Nephron progenitor cell (in vitro differentiated cells): ENCODE measurements around the gene APLF.
"Not testable (repeated sequence)": the region's sequence is repeated elsewhere in the genome, so short reads cannot be mapped to it uniquely, and the experiment has no call there.

Source experiments
- DNase-seq: peaks from one replicate; pipeline ENCODE4 v3.0.0; 2021
- H3K27ac Mint-ChIP-seq: 2 replicates; pipeline ENCODE4 v1.8.0; 2021; ENCODE audit warnings: mild to moderate bottlenecking, moderate library complexity, mixed read lengths
- H3K27me3 Mint-ChIP-seq: 2 replicates; pipeline ENCODE4 v1.8.0; 2021; ENCODE audit warnings: mild to moderate bottlenecking, low read depth, mixed read lengths; ENCODE audit not compliant: poor library complexity
- H3K36me3 Mint-ChIP-seq: 2 replicates; pipeline ENCODE4 v1.8.0; 2021; ENCODE audit warnings: low read depth, mixed read lengths
- H3K4me1 Mint-ChIP-seq: 2 replicates; pipeline ENCODE4 v1.8.0; 2021; ENCODE audit warnings: mixed read lengths
- H3K4me3 Mint-ChIP-seq: 2 replicates; pipeline ENCODE4 v1.8.0; 2021; ENCODE audit warnings: mild to moderate bottlenecking, moderate library complexity, mixed read lengths
- H3K9me3 Mint-ChIP-seq: 2 replicates; pipeline ENCODE4 v1.8.0; 2021; ENCODE audit warnings: mild to moderate bottlenecking, moderate library complexity, mixed read lengths
- TF ChIP-seq, protein P1 (sequence below): fragments of 200-600 bp; sonication (generic); IDR thresholded peaks from 2 replicates; pipeline ENCODE4 v1.5.0; 2021; ENCODE audit warnings: antibody characterized with exemption

APLF gene

DNA sequence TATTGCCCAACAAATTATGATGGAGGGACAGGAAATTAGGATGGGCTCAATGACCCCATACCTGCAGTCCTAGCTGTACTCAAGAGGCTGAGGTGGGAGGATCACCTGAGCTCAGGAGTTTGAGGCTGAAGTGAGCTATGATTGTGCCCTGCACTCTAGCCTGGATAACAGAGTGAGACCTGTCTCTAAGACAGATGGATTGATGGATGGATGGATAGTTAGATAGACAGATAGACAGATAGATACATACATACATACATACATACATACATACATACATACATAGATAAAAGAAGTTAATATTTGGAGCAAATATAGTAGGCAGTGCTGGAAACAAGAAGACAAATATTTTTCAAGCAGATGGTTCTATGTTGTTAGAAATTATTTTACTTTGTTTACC lies 97.9 kb downstream of the APLF start:
- Mint-ChIP-seq H3K9me3 (peaks cover 7% of the 10 kb centered on the region), H3K4me3 (no peak overlapping the region), H3K4me1 (peaks cover 5% of the 10 kb centered on the region), H3K27ac (no peak overlapping the region), H3K27me3 (peaks cover 3% of the 10 kb centered on the region), H3K36me3 (peaks cover 12% of the 10 kb centered on the region)
- TF ChIP-seq, protein P1, sequence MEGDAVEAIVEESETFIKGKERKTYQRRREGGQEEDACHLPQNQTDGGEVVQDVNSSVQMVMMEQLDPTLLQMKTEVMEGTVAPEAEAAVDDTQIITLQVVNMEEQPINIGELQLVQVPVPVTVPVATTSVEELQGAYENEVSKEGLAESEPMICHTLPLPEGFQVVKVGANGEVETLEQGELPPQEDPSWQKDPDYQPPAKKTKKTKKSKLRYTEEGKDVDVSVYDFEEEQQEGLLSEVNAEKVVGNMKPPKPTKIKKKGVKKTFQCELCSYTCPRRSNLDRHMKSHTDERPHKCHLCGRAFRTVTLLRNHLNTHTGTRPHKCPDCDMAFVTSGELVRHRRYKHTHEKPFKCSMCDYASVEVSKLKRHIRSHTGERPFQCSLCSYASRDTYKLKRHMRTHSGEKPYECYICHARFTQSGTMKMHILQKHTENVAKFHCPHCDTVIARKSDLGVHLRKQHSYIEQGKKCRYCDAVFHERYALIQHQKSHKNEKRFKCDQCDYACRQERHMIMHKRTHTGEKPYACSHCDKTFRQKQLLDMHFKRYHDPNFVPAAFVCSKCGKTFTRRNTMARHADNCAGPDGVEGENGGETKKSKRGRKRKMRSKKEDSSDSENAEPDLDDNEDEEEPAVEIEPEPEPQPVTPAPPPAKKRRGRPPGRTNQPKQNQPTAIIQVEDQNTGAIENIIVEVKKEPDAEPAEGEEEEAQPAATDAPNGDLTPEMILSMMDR: no peak
- no peak for DNase-seq

DNA sequence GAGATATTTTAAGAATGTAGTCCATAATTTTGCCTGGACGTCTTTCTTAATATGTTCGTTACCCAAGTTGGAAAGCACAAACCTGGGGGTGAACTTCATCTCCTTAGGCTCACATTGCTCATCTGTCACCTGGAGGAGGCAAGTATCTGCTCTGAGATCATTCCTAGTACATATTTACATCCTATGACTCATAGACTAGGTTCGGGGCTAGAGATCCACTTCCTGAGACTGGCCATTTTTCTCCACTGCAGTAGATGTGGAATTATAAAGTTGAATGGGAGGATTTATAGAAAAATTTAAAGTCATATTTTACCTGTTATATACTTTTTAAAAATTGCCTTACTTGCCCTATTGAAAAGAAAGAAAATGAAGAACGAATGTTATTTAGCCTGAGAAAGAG lies 98.5 kb downstream of the APLF start:
- Mint-ChIP-seq H3K27ac (no peak overlapping the region), H3K4me1 (peaks cover 5% of the 10 kb centered on the region), H3K36me3 (peaks cover 14% of the 10 kb centered on the region), H3K27me3 (peaks cover 3% of the 10 kb centered on the region), H3K9me3 (peaks cover 13% of the 10 kb centered on the region), H3K4me3 (no peak overlapping the region)
- TF ChIP-seq, protein P1: no peak
- DNase-seq: no peak

DNA sequence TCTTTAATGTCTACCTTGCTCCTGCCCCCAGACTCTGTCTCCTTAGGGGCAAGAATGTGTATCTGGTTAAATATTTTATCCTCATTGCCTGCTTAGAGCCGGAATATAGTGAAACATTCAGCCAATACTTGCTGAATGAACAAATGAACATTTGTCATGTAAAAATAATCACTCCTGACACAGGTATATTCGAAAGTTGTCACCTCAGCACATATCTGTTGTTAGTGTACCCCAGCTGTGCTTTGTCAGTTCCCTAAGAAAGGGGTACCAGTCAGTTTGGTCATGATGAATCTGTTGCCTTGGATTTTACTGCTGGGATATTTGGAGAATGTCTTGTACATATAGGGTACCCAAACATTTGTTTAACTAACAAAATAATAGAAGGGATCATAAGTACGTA lies 99.0 kb downstream of the APLF start:
- Mint-ChIP-seq H3K9me3 (peaks cover 14% of the 10 kb centered on the region), H3K36me3 (peaks cover 14% of the 10 kb centered on the region), H3K4me1 (peaks cover under 1% of the 10 kb centered on the region), H3K4me3 (no peak overlapping the region), H3K27ac (no peak overlapping the region), H3K27me3 (peaks cover 3% of the 10 kb centered on the region)
- DNase-seq: no peak
- TF ChIP-seq, protein P1: no peak

DNA sequence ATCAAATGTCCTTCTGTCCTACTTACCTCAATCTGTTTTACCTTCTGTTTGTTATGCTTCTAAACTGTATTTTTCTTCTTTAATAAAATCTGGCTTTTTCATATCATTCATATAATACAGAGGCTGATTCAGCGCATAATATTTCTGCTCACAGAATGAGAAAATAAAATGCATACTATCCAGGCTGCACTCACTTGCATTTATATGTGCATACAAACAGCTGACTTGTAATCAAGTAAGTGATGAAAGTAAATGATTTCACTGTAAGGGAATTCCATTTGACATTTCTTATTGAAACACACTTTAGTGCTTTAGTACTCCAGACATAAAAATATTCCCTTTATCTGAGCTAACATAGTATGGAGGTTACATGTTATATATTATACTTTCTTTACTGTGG lies 100.7 kb downstream of the APLF start:
- DNase-seq: no peak
- Mint-ChIP-seq H3K27me3 (peaks cover 3% of the 10 kb centered on the region), H3K4me3 (no peak overlapping the region), H3K36me3 (peaks cover 20% of the 10 kb centered on the region), H3K4me1 (no peaks in the 10 kb centered on the region), H3K27ac (no peak overlapping the region), H3K9me3 (peaks cover 20% of the 10 kb centered on the region)
- TF ChIP-seq, protein P1: no peak

DNA sequence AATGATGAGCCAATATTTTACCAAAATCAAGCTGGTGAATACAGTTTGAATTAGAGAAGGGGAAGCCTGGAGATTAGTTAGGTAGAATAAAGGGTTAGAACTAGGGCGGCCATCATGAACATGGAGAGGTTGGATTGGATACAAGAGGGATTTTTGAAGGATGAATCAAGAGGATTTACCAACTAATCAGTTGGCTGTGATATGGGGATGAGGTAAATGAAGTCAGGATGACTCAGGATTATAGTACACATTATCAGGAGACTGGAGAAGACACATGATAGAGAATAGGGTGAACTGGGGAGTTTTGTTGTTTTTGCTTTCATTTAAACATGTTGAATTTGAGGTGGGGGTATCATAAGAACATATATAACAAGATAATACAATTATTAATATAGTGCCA lies 102.2 kb downstream of the APLF start:
- TF ChIP-seq, protein P1: no peak
- Mint-ChIP-seq H3K4me1 (no peaks in the 10 kb centered on the region), H3K27ac (no peak overlapping the region), H3K36me3 (peaks cover 20% of the 10 kb centered on the region), H3K27me3 (peaks cover 3% of the 10 kb centered on the region), H3K4me3 (no peak overlapping the region), H3K9me3 (peaks cover 20% of the 10 kb centered on the region)
- DNase-seq: no peak

DNA sequence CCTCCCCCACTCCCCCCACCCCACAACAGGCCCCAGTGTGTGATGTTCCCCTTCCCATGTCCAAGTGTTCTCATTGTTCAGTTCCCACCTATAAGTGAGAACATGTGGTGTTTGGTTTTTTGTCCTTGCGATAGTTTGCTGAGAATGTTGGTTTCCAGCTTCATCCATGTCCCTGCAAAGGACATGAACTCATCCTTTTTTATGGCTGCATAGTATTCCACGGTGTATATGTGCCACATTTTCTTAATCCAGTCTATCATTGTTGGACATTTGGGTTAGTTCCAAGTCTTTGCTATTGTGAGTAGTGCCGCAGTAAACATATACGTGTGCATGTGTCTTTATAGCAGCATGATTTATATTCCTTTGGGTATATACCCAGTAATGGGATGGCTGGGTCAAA lies 103.0 kb downstream of the APLF start:
- not testable (repeated sequence) for H3K4me3 Mint-ChIP-seq, H3K27me3 Mint-ChIP-seq, H3K4me1 Mint-ChIP-seq, DNase-seq, H3K27ac Mint-ChIP-seq
- peaks cover 20% of the 10 kb centered on the region for H3K36me3 Mint-ChIP-seq
- peaks cover 20% of the 10 kb centered on the region for H3K9me3 Mint-ChIP-seq
